Stimulated activated CD8-positive, alpha-beta memory T cell treated with anti-CD3 and anti-CD28 coated beads, Interleukin-15, amount 100 ng/mL, for 24 hours (primary cell): ENCODE data around the gene EXOC4.
"Not testable (repeated sequence)": the region's sequence is repeated elsewhere in the genome, so short reads cannot be mapped to it uniquely, and the experiment has no call there.

ENCODE experiments used
- DNase-seq: peaks from one replicate; pipeline ENCODE4 v3.0.0-alpha.2; 2020; ENCODE audit warnings: low read depth

The EXOC4 gene

DNA sequence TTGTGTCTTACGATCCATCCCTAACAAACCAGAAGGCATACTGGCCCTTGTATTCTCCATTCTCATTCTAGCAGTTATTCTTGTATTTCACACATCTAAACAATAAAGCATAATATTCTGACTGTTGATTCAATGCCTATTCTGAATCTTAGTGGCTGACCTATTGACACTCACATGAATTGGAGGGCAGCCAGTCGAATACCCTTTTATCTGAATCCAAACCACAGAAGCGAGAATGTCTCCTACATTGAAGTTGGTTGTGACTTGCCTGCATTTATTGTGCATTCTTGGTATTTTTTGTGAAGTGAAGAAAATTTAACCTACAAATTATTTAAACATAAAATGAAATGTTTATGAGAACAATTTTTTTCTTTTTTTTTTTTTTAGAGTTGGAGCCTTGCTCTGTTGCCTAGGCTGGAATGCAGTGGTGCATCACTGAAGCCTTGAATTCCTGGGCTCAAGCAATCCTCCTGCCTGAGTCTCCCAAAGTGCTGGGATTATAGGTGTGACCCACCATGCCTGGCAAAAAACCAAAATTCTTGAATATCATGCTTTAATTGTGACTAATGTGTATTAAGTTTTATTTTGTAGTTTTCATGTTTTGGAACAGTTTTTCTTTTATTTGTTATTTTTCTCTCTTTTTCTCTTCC lies 22.7 kb downstream of the EXOC4 start:
- DNase-seq = no peak

GRCh38 chr7:133278975-133279374 lies 26.1 kb downstream of the EXOC4 start:
- not testable (repeated sequence) for DNase-seq

DNA sequence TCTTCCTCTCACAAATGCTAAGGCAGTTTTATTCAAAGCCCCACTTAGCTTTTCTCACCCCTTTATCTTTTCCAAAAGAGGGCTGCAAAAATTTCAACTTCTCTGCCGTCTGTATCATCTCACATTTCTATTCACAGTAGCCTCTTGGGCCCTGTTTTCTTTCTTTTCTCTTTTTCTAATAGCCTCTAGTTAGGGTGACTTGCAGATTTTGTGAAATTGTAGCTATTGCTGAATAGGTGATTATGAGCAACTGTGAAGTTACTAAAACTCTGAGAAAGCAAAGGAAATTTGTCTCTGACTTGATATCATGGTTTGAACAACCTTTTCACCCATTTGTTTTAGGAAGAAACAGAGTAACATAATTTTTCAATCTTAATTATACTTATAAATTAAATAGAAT lies 29.2 kb downstream of the EXOC4 start:
- DNase-seq = no peak

DNA sequence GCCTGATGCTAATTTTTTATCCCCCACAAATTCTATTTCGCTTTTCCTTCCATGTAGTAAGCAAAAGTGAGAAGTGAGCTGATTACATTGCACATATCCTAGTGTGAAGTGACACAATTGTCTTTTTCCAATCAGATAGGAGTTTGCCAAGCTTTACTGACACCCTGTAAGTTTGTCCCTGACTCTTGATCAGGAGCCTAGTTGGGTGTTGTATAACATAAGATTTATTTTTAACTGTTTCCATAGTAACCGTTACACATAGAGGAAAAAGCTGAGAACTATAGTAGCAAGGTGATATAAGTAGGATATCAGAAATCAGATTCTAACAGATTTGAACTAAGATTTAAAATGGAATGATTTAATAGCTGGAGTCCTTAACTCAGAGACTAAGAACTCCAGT lies 31.2 kb downstream of the EXOC4 start:
- DNase-seq = no peak

GRCh38 chr7:133288970-133289369 lies 36.1 kb downstream of the EXOC4 start:
- no peak for DNase-seq

DNA sequence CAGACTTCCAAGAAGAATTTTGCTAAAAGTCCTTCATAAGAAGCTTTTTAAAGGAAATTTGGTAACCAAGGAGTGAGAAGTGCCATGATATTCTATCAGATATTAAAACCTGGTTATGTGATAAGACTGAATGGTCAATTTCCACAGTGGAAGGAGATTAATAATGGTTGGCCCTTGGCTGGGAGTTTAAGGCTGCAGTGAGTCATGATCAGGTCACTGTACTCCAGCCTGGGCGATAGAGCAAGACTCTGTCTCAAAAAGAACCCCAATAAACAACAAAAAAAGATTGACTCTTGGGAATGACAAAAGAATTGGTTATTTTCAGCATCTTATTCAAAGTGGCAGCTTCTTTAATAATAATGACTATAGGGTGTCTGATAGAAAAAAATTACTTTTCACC lies 37.2 kb downstream of the EXOC4 start:
- DNase-seq = no peak

DNA sequence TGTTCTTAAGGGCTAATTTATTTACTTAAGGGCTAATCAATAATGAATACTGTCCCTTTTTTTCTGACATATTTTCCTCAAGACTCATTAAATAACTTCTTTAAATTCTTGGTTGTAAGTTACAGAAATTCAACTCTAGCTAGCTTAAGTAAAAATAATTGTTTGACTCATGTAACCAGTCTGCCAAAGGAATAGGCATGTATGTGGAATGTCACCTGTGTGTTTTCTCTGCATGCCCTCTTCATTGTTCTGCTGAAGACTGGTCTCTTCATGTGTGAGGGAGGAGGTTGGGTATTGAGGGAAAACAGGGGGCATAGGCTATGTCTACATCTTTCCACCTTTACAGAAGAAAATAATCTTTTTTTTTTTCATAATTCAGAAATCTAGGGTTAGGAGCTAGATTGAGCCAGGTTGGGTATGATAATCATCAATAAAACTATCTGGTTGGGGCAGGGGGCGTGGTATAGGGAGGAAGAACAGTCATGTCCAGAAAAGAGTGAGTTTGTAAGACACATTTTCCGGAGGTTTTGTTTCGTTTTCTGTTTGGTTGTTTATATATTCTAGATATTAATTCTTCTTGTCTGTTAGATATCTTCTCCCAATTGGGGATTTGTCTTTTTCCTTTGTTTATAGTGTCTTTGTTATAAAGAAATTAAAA lies 37.9 kb downstream of the EXOC4 start:
- DNase-seq = no peak

DNA sequence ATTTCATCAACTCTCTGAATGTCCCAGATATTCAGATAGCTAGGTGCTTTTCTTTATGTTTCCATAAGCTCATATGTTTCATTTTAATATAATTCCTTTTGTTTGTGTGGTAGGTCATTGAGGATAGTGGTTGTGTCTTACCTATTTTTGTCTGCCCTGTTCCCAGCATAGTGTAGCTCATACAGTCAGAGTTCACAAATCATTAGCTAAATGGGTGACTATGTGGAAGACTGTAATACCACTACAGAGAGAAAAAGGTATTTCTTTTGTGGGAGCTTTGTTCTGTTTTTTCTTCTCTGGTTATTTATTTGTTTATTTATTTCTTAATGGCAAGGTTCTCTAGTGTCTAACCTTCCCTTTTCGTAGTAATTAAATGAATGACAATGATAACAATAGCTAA lies 39.8 kb downstream of the EXOC4 start:
- no peak for DNase-seq

- no peak for DNase-seq
These were observed 40.7 kb downstream of the EXOC4 start for GRCh38 chr7:133293384-133294160.

GRCh38 chr7:133294234-133294633 lies 41.4 kb downstream of the EXOC4 start:
- no peak for DNase-seq

GRCh38 chr7:133295484-133295883 lies 42.6 kb downstream of the EXOC4 start:
- no peak for DNase-seq

GRCh38 chr7:133297093-133297492 lies 44.2 kb downstream of the EXOC4 start:
- no peak for DNase-seq

- no peak for DNase-seq
These were observed 45.2 kb downstream of the EXOC4 start for GRCh38 chr7:133298080-133298479.

GRCh38 chr7:133299676-133300075 lies 46.8 kb downstream of the EXOC4 start:
- DNase-seq = no peak

GRCh38 chr7:133300088-133300487 lies 47.2 kb downstream of the EXOC4 start:
- no peak for DNase-seq

DNA sequence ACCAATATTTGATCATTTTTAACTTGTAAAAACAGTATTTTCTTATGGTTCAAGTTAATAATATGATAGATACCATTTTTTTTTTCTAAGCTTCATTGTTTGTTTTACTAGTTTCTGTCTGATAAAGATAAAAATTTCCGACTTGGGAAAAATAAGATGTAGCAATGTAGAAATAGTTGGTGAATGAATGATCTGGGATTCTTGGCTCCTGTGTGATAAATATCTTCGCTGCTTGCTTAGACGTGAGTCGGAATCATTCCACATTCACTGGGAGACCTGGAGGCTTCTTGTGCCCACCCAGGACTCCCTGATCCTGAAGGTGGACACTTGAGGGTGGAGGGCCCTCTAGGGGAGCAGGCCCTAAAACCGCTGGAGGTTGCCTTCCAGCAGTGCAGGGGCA lies 47.9 kb downstream of the EXOC4 start:
- DNase-seq = no peak

DNA sequence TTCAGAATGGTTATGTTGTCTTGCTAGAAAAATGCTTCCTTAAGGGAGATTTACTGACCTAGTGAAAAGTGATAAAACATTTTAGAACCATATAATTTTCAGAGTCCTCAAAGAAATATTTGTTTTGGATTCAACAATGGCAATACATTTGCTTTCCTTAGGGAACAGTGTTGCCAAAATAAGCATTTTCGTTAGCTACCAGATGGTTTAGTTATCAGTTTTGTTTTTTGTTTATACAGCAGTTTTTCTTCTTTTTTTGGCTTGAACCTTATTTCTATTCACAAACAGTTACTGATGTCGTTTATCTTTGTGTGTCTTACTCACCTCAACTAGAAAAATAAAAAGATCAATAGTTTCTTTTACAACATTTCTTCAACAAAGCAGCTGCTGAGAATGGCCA lies 48.6 kb downstream of the EXOC4 start:
- no peak for DNase-seq

DNA sequence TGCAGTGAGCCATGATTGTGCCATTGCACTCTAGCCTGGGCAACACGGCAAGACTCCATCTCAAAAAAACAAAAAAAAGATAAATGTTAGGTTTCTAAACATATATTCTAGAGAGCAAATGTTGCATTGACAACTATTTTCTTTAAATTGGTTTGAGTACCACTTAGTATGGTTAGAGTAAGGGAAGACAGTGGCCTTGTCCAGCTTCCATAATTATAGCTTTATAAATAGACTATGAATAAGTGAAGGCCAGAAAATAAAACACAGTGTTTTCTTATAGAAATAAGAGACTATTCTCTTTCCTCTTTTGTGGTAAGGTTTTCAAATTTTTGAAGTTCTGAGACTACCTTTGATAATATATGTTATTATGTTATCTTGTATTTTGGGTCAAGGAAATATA lies 50.5 kb downstream of the EXOC4 start:
- DNase-seq = no peak

DNA sequence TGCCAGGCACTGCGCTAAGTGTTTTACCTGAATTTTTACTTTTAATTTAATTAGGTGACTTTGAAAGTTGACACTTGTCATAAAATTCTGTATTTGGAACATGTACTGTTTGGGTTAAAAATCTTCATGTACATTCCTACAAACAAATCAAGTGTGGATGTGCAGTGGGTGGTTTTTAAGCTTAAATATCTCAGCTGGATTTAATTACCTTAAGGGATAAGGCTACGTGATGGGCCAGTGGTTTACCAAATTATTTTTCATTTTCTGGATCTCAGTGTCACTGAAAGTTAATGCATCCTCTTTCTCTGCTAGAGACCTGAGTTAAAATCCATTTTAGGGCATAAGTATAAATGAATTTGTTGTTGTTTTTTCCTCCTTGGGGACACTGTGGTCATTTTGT lies 51.1 kb downstream of the EXOC4 start:
- no peak for DNase-seq

- DNase-seq = no peak
These were observed 56.5 kb downstream of the EXOC4 start for GRCh38 chr7:133309333-133309732.

DNA sequence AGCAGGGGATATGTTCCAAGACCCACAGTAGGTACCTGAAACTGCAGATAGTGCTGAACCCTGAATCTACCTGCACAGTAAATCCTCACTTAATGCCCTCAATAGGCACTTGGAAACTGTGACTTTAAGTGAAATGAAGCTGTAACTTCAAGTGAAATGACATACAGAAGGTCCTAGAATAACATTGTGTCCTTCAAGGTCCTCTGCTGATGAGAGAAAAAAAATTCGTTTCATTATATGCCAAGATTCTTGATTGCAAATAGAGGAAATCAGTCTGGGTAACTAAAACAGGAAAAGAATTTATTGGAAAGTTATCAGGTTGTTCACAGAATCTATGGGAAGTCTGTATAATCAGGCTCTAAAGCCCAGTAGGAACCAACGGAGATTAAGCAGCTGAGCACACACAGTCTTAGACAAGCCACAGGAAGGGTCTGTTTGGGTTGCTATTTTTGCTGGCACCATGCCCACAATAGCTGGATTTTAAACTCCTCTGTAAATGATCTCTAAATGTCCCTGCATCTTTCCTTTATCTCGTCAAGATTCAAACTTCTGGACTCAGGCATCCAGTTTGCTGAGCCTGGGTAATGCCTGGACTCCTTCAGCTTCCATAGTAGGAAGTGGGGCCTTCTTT lies 57.5 kb downstream of the EXOC4 start:
- no peak for DNase-seq

DNA sequence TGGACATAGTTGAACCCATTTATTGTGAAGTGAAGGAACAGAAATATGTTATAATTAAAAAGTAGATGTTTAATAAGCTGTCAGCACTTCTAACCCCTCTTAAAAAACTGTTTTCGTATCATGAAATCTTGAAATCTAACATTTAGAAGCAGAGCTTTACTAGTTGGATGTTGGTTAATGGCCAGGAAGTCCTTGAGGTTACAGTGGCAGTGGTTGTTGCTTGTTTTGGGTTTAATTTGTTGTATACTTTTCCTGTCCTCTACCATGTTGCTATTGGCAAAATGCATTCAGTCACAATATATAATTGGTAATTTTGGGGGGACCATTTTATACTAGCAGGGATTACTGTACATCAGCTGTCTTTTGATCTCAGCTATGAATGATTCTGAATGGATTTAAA lies 60.7 kb downstream of the EXOC4 start:
- DNase-seq = no peak

DNA sequence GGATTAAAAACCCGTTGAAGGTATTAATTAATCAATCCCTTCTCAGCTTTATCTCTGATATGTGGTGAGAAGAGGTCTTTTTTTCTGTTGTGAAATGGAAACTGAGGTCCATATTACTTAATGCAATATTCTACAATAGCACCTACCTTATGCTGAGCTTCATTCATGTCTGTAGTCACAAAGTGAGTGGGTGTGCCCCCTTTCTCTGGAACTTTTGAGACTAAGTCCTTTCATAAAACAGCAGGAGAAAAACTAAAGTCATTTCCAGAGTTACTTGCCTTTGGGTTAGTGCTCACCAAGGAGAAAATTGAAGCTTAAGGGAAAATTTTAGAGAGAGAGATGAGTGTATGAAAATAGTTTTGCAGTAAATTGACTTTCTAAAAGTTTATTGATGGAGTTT lies 61.2 kb downstream of the EXOC4 start:
- DNase-seq = no peak
